ENCODE measurements around the gene SMPD2. TPM values are rescaled to one million over a fixed set of nuclear protein-coding genes. Genes with fewer than 3 reads are reported as not detected.

The SMPD2 gene
- total and polyA plus RNA-seq, 4 donors, result 2.5 to 10.6 (median 8.1) TPM

DNA sequence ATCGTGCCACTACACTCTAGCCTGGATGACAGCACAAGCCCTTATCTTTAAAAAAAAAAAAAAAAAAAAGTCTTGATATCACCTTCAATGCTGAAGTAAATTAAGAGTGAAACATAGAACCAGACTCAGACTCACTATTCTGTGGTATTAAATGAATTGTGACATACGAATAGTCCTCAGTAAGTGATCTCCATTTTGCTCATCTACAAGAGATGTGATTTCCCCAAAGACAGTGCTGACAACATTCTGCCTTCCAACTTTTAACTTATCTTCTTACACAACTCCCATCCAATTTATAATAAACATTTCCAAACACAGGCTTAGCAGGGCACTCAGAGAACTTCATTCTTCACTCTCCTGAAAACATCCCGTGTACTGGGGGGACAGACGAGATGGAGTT lies 34.5 kb downstream of the SMPD2 start:
- ATAC-seq (ENCODE audit: low FRiP score), result no peak
- 93 to 95% methylated on average over 4 of the region's 4 CpGs for WGBS, 2 donors
- Histone ChIP-seq H3K36me3 (ENCODE audit: control insufficient read depth in 1 of 2, insufficient read depth in 2 of 2, low read length in 1 of 2) (peaks cover 3 to 8% of the 10 kb centered on the region in 2 donors), H3K4me1 (ENCODE audit: control insufficient read depth in 1 of 2, insufficient read depth in 2 of 2, low read length in 2 of 2) (peaks cover 0 to 8% of the 10 kb centered on the region in 2 donors), H3K27ac (ENCODE audit: low read depth in 1 of 2, low read length in 2 of 2) (no peak overlapping the region), H3K9me3 (ENCODE audit: control insufficient read depth, low read length) (no peaks in the 10 kb centered on the region), H3K27me3 (ENCODE audit: control insufficient read depth in 1 of 2, insufficient read depth in 2 of 2, low read length in 1 of 2) (no peaks in the 10 kb centered on the region), H3K4me3 (ENCODE audit: low read length in 2 of 2) (no peak overlapping the region)
- no peak for DNase-seq
- intact Hi-C loops (cut with DNase I), result no loop called here

GRCh38 chr6:109475625-109476024 lies 35.1 kb downstream of the SMPD2 start:
- WGBS, 2 donors, result 78 to 84% methylated on average over 2 of the region's 2 CpGs
- H3K4me3 ChIP-seq (ENCODE audit: low read length in 2 of 2), result no peak overlapping the region
- DNase-seq (no peak), ATAC-seq (ENCODE audit: low FRiP score) (no peak)
- H3K9me3 ChIP-seq (ENCODE audit: control insufficient read depth, low read length), result no peaks in the 10 kb centered on the region
- H3K4me1 ChIP-seq (ENCODE audit: control insufficient read depth in 1 of 2, insufficient read depth in 2 of 2, low read length in 2 of 2), result peaks cover 0 to 14% of the 10 kb centered on the region in 2 donors
- no peaks in the 10 kb centered on the region for H3K27me3 ChIP-seq (ENCODE audit: control insufficient read depth in 1 of 2, insufficient read depth in 2 of 2, low read length in 1 of 2)
- no peak overlapping the region for H3K27ac ChIP-seq (ENCODE audit: low read depth in 1 of 2, low read length in 2 of 2)
- H3K36me3 ChIP-seq (ENCODE audit: control insufficient read depth in 1 of 2, insufficient read depth in 2 of 2, low read length in 1 of 2), result peaks cover 3 to 8% of the 10 kb centered on the region in 2 donors
- intact Hi-C loops (cut with DNase I), result no loop called here

GRCh38 chr6:109477184-109477583 lies 36.7 kb downstream of the SMPD2 start:
- Histone ChIP-seq H3K27me3 (ENCODE audit: control insufficient read depth in 1 of 2, insufficient read depth in 2 of 2, low read length in 1 of 2) (no peaks in the 10 kb centered on the region), H3K9me3 (ENCODE audit: control insufficient read depth, low read length) (no peaks in the 10 kb centered on the region), H3K4me1 (ENCODE audit: control insufficient read depth in 1 of 2, insufficient read depth in 2 of 2, low read length in 2 of 2) (peaks cover 7 to 18% of the 10 kb centered on the region in 2 donors), H3K4me3 (ENCODE audit: low read length in 2 of 2) (no peak overlapping the region), H3K36me3 (ENCODE audit: control insufficient read depth in 1 of 2, insufficient read depth in 2 of 2, low read length in 1 of 2) (peaks cover 3 to 5% of the 10 kb centered on the region in 2 donors), H3K27ac (ENCODE audit: low read depth in 1 of 2, low read length in 2 of 2) (no peak overlapping the region)
- DNase-seq (no peak), ATAC-seq (ENCODE audit: low FRiP score) (no peak)
- WGBS, 2 donors, result 97 to 98% methylated on average over 2 of the region's 2 CpGs
- intact Hi-C loops (cut with DNase I), result no loop called here

DNA sequence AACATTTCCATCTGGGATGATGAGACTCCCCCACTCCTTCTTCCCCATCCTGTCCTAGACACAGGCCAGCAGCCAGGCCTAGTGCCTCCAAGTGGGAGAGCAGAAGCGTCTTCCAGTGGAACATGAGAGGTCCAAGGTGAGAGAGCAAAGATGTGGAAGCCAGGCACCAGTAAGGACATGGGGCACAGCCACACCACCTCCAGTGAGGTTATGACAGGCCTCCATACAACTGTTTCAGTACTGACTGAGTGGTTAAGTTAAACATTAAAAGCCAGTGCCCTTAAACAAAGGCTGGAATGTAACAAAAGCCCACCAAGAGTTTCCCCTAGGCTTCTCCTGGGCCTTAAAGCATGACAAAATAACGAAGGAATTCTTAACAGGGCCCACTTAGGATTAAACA lies 37.2 kb downstream of the SMPD2 start:
- intact Hi-C loops (cut with DNase I), result no loop called here
- H3K36me3 ChIP-seq (ENCODE audit: control insufficient read depth in 1 of 2, insufficient read depth in 2 of 2, low read length in 1 of 2), result peaks cover 3 to 5% of the 10 kb centered on the region in 2 donors

GRCh38 chr6:109478222-109478805 lies 37.8 kb downstream of the SMPD2 start:
- peaks cover 3 to 5% of the 10 kb centered on the region in 2 donors for H3K36me3 ChIP-seq (ENCODE audit: control insufficient read depth in 1 of 2, insufficient read depth in 2 of 2, low read length in 1 of 2)
- no peak overlapping the region for H3K4me3 ChIP-seq (ENCODE audit: low read length in 2 of 2)
- H3K27me3 ChIP-seq (ENCODE audit: control insufficient read depth in 1 of 2, insufficient read depth in 2 of 2, low read length in 1 of 2), result no peaks in the 10 kb centered on the region
- ATAC-seq (ENCODE audit: low FRiP score) (no peak), DNase-seq (no peak)
- no peak overlapping the region for H3K27ac ChIP-seq (ENCODE audit: low read depth in 1 of 2, low read length in 2 of 2)
- WGBS, 2 donors, result 86 to 92% methylated on average over 9 of the region's 9 CpGs
- H3K4me1 ChIP-seq (ENCODE audit: control insufficient read depth in 1 of 2, insufficient read depth in 2 of 2, low read length in 2 of 2), result peaks cover 7 to 18% of the 10 kb centered on the region in 2 donors
- intact Hi-C loops (cut with DNase I), result no loop called here
- H3K9me3 ChIP-seq (ENCODE audit: control insufficient read depth, low read length), result no peaks in the 10 kb centered on the region

More for the DNA sequence above, 37.2 kb downstream of the SMPD2 start:
- Histone ChIP-seq H3K4me3 (ENCODE audit: low read length in 2 of 2) (no peak overlapping the region), H3K27ac (ENCODE audit: low read depth in 1 of 2, low read length in 2 of 2) (no peak overlapping the region), H3K9me3 (ENCODE audit: control insufficient read depth, low read length) (no peaks in the 10 kb centered on the region), H3K27me3 (ENCODE audit: control insufficient read depth in 1 of 2, insufficient read depth in 2 of 2, low read length in 1 of 2) (no peaks in the 10 kb centered on the region), H3K4me1 (ENCODE audit: control insufficient read depth in 1 of 2, insufficient read depth in 2 of 2, low read length in 2 of 2) (peaks cover 7 to 18% of the 10 kb centered on the region in 2 donors)
- 74 to 93% methylated on average over 2 of the region's 2 CpGs for WGBS, 2 donors
- DNase-seq, result no peak
- ATAC-seq (ENCODE audit: low FRiP score), result no peak

DNA sequence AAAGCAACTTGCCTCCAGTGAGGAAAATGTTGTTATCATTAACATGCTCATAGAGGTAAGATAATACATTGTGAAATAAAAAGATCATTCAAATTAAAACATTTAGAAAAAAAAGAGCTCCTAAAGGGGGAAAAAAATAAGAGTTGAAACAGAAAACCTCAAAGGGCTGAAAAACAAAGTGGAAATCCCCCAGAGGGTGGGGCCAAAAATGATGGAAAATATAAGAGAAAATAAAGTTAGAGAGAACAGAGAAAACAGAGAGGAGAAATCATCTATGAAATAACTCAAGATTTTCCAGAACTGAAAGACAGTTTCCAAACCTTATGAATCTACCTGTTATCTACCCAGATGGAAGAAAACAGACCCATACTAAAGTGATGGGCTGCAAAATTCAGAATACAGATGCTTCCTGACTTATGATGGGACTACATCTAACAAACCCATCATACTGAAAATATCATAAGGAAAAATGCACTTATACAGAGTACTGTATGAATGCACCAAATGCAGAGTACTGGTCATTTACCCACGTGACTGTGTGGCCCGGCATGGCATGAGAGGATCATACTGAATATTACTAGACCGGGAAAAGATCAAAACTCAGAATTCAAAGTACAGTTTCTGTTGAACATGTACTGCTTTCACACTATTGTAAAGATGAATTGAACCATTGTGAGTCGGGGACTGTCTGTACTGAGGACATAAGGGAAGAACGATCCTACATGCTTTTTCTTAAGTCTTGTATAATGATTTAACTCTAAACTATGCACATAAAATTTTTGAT lies 38.5 kb downstream of the SMPD2 start:
- no peak for ATAC-seq (ENCODE audit: low FRiP score)
- Histone ChIP-seq H3K27ac (ENCODE audit: low read depth in 1 of 2, low read length in 2 of 2) (no peak overlapping the region), H3K4me3 (ENCODE audit: low read length in 2 of 2) (no peak overlapping the region), H3K36me3 (ENCODE audit: control insufficient read depth in 1 of 2, insufficient read depth in 2 of 2, low read length in 1 of 2) (peaks cover 3 to 5% of the 10 kb centered on the region in 2 donors), H3K4me1 (ENCODE audit: control insufficient read depth in 1 of 2, insufficient read depth in 2 of 2, low read length in 2 of 2) (peaks cover 7 to 18% of the 10 kb centered on the region in 2 donors), H3K9me3 (ENCODE audit: control insufficient read depth, low read length) (no peaks in the 10 kb centered on the region), H3K27me3 (ENCODE audit: control insufficient read depth in 1 of 2, insufficient read depth in 2 of 2, low read length in 1 of 2) (no peaks in the 10 kb centered on the region)
- no peak for DNase-seq
- 86 to 91% methylated on average over 5 of the region's 5 CpGs for WGBS, 2 donors
- intact Hi-C loops (cut with DNase I), result no loop called here

DNA sequence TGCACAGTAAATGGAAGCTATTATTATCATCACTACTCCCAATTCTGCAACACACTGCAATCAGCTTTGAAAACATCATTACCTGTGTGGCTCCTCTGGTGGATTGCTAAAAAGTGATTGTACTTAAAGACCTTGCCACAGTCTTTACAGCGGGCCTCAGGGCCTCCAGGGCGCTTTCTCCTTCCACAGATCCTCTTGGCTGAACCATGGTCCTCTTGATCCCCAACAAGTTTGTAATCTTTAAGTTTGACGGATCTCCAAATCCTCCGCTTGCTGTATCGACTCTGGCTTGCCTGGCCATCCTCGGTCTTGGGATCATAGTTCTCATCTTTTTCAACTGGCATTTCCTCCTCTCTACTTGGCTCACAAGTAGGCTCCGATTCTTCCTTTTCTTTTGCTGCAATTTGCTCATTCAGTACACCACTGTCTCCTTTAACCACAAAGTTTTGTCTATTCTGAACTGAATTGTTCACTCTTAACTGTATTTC lies 40.5 kb downstream of the SMPD2 start:
- Histone ChIP-seq H3K36me3 (ENCODE audit: control insufficient read depth in 1 of 2, insufficient read depth in 2 of 2, low read length in 1 of 2) (peaks cover 0 to 3% of the 10 kb centered on the region in 2 donors), H3K4me1 (ENCODE audit: control insufficient read depth in 1 of 2, insufficient read depth in 2 of 2, low read length in 2 of 2) (peaks cover 7 to 18% of the 10 kb centered on the region in 2 donors), H3K27me3 (ENCODE audit: control insufficient read depth in 1 of 2, insufficient read depth in 2 of 2, low read length in 1 of 2) (no peaks in the 10 kb centered on the region), H3K4me3 (ENCODE audit: low read length in 2 of 2) (no peak overlapping the region), H3K27ac (ENCODE audit: low read depth in 1 of 2, low read length in 2 of 2) (no peak overlapping the region), H3K9me3 (ENCODE audit: control insufficient read depth, low read length) (no peaks in the 10 kb centered on the region)
- WGBS, 2 donors, result 96% methylated on average over 7 of the region's 7 CpGs
- intact Hi-C loops (cut with DNase I), result no loop called here
- DNase-seq (no peak), ATAC-seq (ENCODE audit: low FRiP score) (no peak)

DNA sequence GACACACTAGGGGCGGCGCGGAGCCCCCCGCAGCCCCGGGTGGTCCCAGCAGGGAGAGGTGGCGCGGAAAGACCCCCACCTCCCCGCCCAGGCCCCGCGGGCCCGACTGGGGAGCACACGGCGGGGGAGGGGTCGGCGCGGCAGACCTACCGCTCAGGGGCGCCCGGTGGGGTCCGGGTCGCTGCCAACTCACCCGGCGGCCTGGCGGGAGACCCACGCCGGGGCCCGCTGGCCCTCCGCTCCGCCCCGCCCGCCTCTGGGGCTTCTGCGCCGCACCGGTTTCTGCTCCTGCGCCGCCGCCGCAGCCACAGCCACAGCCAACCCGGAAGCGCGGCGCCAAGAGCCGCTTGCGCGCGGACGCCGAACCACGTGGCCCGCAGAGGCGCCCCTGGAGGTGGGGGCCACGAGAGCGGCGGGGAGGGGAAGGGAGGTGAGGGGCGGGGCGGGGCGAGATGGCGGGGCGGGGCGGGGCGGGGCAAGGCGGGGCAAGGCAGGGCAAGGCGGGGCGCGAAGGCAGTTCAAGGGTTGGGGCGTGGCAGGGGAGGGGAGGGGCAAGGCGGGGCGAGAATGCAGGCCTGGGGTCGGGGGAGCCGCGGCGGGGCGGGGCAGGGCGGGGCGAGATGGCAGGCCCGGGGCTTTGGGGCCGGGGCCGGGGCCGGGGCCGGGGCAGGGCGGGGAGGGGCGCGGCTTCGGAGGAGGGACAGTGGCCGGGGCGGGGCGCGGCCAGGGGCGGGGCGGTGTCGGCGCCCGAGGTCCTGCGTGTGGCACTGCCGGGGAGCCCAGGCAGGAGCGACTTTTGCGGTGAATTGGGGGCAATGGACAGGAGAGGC lies 42.6 kb downstream of the SMPD2 start, which contains the start of gene ZBTB24:
Gene ZBTB24 (minus strand): TSS at position 315 of the 830 bp plus-strand sequence. CDS start 1,193 bp downstream, outside the sequence.
- ATAC-seq (ENCODE audit: low FRiP score), result peak; percentile 97
- H3K27ac ChIP-seq (ENCODE audit: low read depth in 1 of 2, low read length in 2 of 2), result peak within 1 kb of the TSS in 1 of 2 donors; percentile 2

More for the DNA sequence above, 42.6 kb downstream of the SMPD2 start, which contains the start of gene ZBTB24:
- peak; percentile 95 for DNase-seq
- Histone ChIP-seq H3K27me3 (ENCODE audit: control insufficient read depth in 1 of 2, insufficient read depth in 2 of 2, low read length in 1 of 2) (no peaks in the 10 kb centered on the region), H3K4me1 (ENCODE audit: control insufficient read depth in 1 of 2, insufficient read depth in 2 of 2, low read length in 2 of 2) (peaks cover 7 to 14% of the 10 kb centered on the region in 2 donors), H3K9me3 (ENCODE audit: control insufficient read depth, low read length) (no peaks in the 10 kb centered on the region), H3K4me3 (ENCODE audit: low read length in 2 of 2) (peak within 1 kb of the TSS; percentile 91 to 95), H3K36me3 (ENCODE audit: control insufficient read depth in 1 of 2, insufficient read depth in 2 of 2, low read length in 1 of 2) (peaks cover 0 to 1% of the 10 kb centered on the region in 2 donors)
- intact Hi-C loops (cut with DNase I), result loop anchor here in 1 of 2 donors (1.0 to 2.0 kb wide), 2 partner anchors 26 to 43 kb away; partner anchors contain the start of genes PPIL6 and SMPD2
- WGBS, 2 donors, result 1 to 2% methylated on average over 36 to 97 of the region's 97 CpGs
